Skeletal muscle satellite cell (primary cell): Measurements from ENCODE around the gene PCMTD2.
A peak's percentile ranks its signal among the peaks of the same experiment; 100 is the strongest.

Experiments used
- H3K27me3 ChIP-seq: 2 replicates; pipeline ENCODE4 v1.7.0; 2013; ENCODE audit warnings: low read length; ENCODE audit not compliant: control insufficient read depth, insufficient read depth
- H3K36me3 ChIP-seq: 2 replicates; pipeline ENCODE4 v1.7.0; 2013; ENCODE audit warnings: mild to moderate bottlenecking, control low read depth, low read length; ENCODE audit not compliant: insufficient read depth
- H3K4me1 ChIP-seq: 2 replicates; pipeline ENCODE4 v1.7.0; 2013; ENCODE audit warnings: low read length; ENCODE audit not compliant: control insufficient read depth, insufficient read depth
- H3K4me2 ChIP-seq: 2 replicates; pipeline ENCODE4 v1.7.0; 2013; ENCODE audit warnings: mild to moderate bottlenecking, low read length
- H3K4me3 ChIP-seq: 2 replicates; pipeline ENCODE4 v1.7.0; 2013; ENCODE audit warnings: low read length
- H3K9ac ChIP-seq: 2 replicates; pipeline ENCODE4 v1.7.0; 2013; ENCODE audit warnings: mild to moderate bottlenecking, low read depth, low read length, moderate library complexity
- H3K9me3 ChIP-seq: replicated peaks from 2 replicates; pipeline ENCODE4 v1.7.0; 2013; ENCODE audit warnings: mild to moderate bottlenecking, control low read depth, low read length

Gene PCMTD2

DNA sequence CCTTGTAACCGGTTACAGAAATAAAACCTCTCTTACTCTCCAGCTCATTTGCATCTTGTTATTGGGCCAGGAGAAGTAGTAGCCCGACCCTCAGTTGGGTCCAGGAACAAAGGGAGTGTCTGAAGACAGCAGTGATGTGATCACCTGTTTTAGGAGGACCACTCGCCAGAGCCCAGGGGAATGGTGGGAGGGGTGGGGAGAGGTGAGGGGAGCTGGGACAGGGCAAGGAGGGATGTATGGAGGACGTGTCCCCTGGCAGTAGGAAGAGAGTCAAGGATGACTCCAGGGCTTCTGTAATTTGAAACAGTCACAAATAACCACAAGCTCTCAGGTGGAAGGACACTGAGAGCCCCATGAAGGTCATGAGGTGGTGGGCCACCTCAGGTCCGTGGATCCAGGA, 1.4 kb upstream of the PCMTD2 start:
- Histone ChIP-seq H3K4me3 (no peak overlapping the region), H3K4me2 (no peak overlapping the region), H3K4me1 (peaks cover 16% of the 10 kb centered on the region), H3K9me3 (no peaks in the 10 kb centered on the region), H3K9ac (no peak overlapping the region), H3K27me3 (peaks cover 35% of the 10 kb centered on the region), H3K36me3 (no peaks in the 10 kb centered on the region)

GRCh38 chr20:64254571-64255360, 782 bp upstream of the PCMTD2 start:
- Histone ChIP-seq H3K9ac (peak overlapping the region; percentile 87), H3K9me3 (no peaks in the 10 kb centered on the region), H3K27me3 (peaks cover 29% of the 10 kb centered on the region), H3K4me3 (peak overlapping the region; percentile 79), H3K4me2 (peak overlapping the region; percentile 84), H3K4me1 (peaks cover 16% of the 10 kb centered on the region), H3K36me3 (no peaks in the 10 kb centered on the region)

DNA sequence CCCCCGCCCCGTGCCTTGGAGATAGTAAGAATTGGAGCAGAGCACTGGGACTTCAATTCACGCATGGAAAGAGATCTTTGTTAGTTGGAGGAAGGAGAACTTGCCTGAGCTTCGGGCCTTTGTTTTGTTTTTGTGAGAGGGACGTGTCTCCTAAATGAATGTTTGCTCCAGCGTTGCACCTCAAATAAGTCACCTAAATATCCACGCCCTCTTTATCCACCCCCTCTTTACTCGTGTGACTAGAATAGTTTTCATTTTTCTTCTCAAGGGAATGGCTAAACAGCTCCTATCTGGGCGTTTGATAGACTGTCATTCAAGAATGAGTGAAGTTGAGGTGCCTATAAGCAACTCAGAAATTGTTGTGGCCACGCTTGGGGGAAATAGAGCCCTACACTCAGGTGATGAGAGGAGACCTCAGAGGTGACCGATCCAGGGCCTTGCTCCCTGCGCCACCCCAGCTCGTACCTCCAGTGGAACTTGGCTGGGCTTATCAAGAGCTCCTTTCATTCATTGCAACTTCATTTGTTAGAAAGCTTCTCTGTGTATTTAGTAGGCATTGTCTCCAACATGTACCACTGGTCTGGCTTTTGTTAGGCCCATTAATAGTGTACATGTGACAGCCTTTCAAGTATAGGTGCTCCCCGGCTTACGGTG, 861 bp downstream of the PCMTD2 start:
- Histone ChIP-seq H3K36me3 (no peaks in the 10 kb centered on the region), H3K4me1 (peaks cover 16% of the 10 kb centered on the region), H3K4me3 (peak overlapping the region; percentile 76)

DNA sequence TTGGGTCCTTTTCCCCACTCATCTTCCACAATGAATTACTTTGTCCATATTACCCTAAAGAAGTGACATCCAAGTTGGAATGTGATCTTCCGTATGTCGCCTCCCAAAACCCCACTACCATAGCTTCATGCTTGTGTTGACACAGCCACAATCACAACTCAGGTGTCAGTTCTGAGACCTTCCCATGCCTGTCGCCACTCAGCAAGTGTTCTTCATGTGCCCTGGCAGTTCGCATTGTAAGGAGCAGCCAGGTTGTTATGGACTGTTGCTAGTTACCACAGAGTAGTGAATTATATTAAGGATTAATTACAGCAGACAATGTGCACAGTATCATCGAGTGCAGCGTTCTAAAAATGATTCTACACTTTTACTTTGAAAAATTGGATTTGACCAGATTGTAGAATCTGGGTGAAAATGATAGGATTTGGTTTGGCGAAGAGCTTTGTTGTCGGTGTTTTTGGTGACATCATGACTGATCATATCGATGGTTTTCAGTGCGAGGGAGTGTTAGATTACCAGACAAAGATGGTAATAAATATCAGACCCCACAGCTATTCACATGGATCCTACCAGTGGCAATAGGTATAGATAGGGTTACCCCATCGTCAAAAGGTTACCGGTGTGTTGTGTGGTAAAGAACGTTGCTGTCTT, 1.7 kb downstream of the PCMTD2 start:
- H3K4me3 ChIP-seq: peak overlapping the region; percentile 76
- H3K4me2 ChIP-seq: peak overlapping the region; percentile 84
- peaks cover 16% of the 10 kb centered on the region for H3K4me1 ChIP-seq
- no peak overlapping the region for H3K9ac ChIP-seq
- H3K36me3 ChIP-seq: no peaks in the 10 kb centered on the region
- no peaks in the 10 kb centered on the region for H3K9me3 ChIP-seq
- peaks cover 8% of the 10 kb centered on the region for H3K27me3 ChIP-seq

More for the DNA sequence above, 861 bp downstream of the PCMTD2 start:
- Histone ChIP-seq H3K9me3 (no peaks in the 10 kb centered on the region), H3K4me2 (peak overlapping the region; percentile 84), H3K27me3 (peaks cover 13% of the 10 kb centered on the region), H3K9ac (peak overlapping the region; percentile 75)

DNA sequence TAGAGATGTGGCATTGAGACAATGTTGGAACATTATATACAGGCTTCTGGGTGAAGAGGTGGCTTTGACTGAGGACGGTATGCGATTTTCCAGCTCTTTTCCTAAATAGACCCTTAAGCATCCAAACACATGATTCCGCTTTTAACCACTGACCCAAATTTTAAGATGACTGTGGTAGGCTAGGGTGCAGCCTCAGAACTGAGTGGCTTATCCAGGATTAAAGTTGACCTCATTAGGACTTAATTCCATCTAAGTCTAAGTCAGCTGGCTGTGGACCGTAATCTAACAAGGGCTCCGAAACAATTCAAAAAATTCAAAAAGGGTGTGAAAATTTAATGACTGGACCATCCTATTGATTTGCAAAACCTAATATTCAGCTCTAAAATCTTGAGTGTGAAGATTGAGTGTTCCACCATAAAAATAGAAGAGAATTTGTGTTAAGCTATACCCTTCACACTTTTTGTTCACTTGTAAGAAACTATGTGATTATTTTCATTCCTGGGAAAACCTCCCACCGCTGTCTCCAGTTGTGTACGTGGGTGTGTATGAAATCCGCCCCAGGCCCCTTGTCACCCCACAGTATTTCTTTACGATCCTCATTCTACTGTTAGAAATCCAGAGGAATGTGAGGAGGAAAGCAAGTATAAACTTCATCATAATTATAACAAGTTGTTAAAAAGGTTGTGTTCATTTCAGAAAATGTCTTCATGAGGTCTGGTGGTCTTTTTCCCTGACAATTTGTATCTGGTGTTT, 2.7 kb downstream of the PCMTD2 start:
- Histone ChIP-seq H3K9me3 (no peaks in the 10 kb centered on the region), H3K4me3 (no peak overlapping the region), H3K4me1 (peaks cover 16% of the 10 kb centered on the region), H3K27me3 (peaks cover under 1% of the 10 kb centered on the region), H3K4me2 (no peak overlapping the region), H3K9ac (no peak overlapping the region), H3K36me3 (no peaks in the 10 kb centered on the region)

GRCh38 chr20:64260239-64260638, 4.7 kb downstream of the PCMTD2 start:
- Histone ChIP-seq H3K4me2 (no peak overlapping the region), H3K4me3 (no peak overlapping the region), H3K4me1 (peaks cover 11% of the 10 kb centered on the region), H3K36me3 (peaks cover under 1% of the 10 kb centered on the region), H3K9ac (no peak overlapping the region), H3K9me3 (no peaks in the 10 kb centered on the region), H3K27me3 (no peaks in the 10 kb centered on the region)

- H3K9ac ChIP-seq: no peak overlapping the region
- H3K27me3 ChIP-seq: no peaks in the 10 kb centered on the region
- no peak overlapping the region for H3K4me2 ChIP-seq
- H3K4me3 ChIP-seq: no peak overlapping the region
- peaks cover 3% of the 10 kb centered on the region for H3K36me3 ChIP-seq
- H3K4me1 ChIP-seq: peaks cover 10% of the 10 kb centered on the region
- no peaks in the 10 kb centered on the region for H3K9me3 ChIP-seq
Measured at GRCh38 chr20:64261138-64261537, 5.6 kb downstream of the PCMTD2 start.

DNA sequence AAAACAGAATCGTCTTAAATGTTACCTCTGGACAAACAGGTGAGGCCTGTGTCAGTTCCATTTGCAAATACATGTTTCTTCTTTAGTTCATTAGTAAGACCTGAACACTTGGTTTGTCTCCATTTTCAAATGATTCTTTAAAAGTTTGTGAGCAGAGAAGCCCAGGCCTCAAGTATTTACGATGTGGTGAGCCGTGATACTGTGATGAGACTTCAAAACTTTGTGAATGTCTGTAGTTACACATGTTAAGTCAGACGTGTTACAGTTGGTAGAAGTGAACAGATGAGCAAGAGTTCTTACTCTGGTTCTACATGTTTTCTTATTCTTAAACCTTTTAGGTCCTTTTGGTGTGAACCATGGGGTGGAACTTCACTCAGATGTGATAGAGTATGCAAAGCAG, 8.5 kb downstream of the PCMTD2 start:
- Histone ChIP-seq H3K4me1 (no peaks in the 10 kb centered on the region), H3K9me3 (no peaks in the 10 kb centered on the region), H3K9ac (no peak overlapping the region), H3K4me2 (no peak overlapping the region), H3K4me3 (no peak overlapping the region), H3K36me3 (peaks cover 11% of the 10 kb centered on the region), H3K27me3 (no peaks in the 10 kb centered on the region)

DNA sequence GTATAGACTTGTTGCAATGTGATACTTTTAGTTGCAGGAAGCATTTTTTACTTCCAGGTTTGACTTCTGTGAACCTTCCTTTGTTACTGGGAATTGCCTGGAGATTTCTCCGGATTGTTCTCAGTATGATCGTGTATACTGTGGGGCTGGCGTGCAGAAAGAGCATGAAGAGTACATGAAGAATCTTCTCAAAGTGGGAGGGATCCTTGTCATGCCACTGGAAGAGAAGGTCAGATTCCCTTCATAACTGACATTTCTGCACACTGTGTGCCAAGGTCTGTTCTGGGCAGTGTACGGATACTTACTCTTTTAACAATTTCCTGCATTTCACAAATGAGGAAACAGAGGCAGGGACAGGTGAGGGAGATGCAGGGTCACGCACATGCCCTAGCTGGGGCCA, 9.7 kb downstream of the PCMTD2 start:
- Histone ChIP-seq H3K4me1 (no peaks in the 10 kb centered on the region), H3K9ac (no peak overlapping the region), H3K9me3 (no peaks in the 10 kb centered on the region), H3K36me3 (peaks cover 11% of the 10 kb centered on the region), H3K4me3 (no peak overlapping the region), H3K27me3 (no peaks in the 10 kb centered on the region), H3K4me2 (no peak overlapping the region)

DNA sequence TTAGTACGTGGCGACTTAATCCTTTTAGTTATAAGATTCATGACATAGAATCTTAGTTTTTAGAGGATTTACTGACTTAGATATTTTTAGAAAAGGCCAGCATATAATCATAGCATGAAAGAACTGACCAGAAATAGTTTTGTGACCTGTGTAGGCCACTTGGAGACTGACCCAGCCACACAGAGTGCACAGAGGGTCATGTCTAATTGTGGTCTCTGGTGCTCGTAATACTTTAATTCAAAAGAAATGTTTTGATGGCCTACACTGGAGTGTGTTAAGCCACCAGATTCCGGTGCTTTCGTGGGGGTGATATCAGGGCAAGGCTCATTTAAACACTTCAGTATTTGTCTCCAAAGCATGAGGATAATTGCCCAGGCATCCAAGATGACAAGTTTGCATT, 11.4 kb downstream of the PCMTD2 start:
- no peak overlapping the region for H3K4me2 ChIP-seq
- peaks cover 15% of the 10 kb centered on the region for H3K36me3 ChIP-seq
- H3K27me3 ChIP-seq: no peaks in the 10 kb centered on the region
- H3K9me3 ChIP-seq: no peaks in the 10 kb centered on the region
- H3K4me3 ChIP-seq: no peak overlapping the region
- H3K4me1 ChIP-seq: no peaks in the 10 kb centered on the region
- no peak overlapping the region for H3K9ac ChIP-seq

- no peaks in the 10 kb centered on the region for H3K9me3 ChIP-seq
- H3K27me3 ChIP-seq: no peaks in the 10 kb centered on the region
- H3K4me3 ChIP-seq: no peak overlapping the region
- H3K4me1 ChIP-seq: no peaks in the 10 kb centered on the region
- H3K36me3 ChIP-seq: peaks cover 17% of the 10 kb centered on the region
- H3K9ac ChIP-seq: no peak overlapping the region
- no peak overlapping the region for H3K4me2 ChIP-seq
Measured at GRCh38 chr20:64268174-64268573, 12.6 kb downstream of the PCMTD2 start.
